Raji (cell line): Measurements from ENCODE around the gene BRAT1.
A peak's percentile ranks its signal among the peaks of the same experiment; 100 is the strongest.

Experiments
- POLR2A ChIP-seq: IDR thresholded peaks from 2 replicates; pipeline ENCODE4 v1.6.1; 2011; ENCODE audit warnings: low read depth, low read length, control low read depth; ENCODE audit not compliant: insufficient read depth

Gene BRAT1

DNA sequence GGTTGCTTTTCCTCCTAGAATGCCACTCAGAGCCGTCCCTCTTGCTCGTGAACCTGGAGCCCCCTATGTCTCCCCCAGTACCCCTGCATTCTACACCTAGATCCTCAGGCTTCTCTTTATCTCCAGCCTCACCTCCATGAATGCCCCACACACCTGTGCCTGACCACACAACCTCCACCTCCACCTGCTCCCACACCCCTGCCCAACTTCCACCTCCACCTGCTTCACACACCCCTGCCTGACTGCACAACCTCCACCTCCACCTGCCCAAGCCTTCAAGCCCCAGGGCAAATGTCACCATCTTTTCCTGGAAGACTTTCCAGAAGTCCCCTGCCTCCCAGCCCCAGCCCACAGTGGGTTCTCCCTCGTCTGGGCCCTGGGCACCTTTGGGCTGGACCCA is 42.6 kb downstream of the BRAT1 start:
- TF ChIP-seq POLR2A: no peak; the same call in 1 of the 2 replicates

DNA sequence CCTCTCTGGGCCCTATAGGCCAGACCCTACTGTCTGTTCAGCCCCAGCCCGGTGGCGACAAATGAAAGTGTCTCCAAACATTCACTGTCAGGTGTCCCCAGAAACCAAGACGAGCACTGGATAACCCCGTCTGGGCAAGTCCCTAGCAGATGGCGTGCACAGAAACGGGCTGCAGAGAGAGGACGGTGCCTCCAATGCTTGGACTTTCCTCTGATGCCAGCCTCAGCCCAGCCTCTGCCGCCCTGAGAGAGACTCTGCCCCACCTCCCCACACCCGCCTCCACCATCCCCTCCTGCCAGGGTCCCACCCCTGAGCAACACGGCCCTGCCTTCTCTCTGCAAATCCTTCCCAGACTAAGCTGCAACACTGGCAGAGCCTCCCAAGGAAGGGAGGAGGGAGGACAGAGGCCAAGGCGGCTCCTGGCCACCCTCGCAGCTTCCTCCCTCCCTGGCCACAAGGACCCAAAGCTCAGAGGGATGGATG is 43.1 kb downstream of the BRAT1 start:
- TF ChIP-seq POLR2A: no peak; the same call in 1 of the 2 replicates

DNA sequence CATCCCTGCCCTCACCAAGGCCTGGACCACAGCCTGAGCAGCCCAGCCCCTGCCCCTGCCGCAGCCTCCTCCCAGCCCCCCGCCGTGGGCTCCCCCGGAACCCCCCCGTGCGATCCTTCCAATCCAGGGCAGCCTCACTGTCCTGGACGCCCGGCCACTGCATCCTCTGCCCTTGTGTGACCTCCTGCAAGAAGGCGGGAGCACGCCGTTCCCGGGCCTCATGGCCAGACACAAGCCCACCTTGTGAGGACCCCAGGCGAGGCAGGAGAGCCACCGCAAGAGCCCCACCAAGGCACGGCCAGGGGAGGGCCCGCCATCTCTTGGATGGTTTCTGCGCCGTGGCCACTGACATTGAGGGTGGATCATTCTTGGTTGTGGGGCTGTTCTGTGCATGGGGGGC is 43.6 kb downstream of the BRAT1 start:
- no peak for TF ChIP-seq POLR2A

DNA sequence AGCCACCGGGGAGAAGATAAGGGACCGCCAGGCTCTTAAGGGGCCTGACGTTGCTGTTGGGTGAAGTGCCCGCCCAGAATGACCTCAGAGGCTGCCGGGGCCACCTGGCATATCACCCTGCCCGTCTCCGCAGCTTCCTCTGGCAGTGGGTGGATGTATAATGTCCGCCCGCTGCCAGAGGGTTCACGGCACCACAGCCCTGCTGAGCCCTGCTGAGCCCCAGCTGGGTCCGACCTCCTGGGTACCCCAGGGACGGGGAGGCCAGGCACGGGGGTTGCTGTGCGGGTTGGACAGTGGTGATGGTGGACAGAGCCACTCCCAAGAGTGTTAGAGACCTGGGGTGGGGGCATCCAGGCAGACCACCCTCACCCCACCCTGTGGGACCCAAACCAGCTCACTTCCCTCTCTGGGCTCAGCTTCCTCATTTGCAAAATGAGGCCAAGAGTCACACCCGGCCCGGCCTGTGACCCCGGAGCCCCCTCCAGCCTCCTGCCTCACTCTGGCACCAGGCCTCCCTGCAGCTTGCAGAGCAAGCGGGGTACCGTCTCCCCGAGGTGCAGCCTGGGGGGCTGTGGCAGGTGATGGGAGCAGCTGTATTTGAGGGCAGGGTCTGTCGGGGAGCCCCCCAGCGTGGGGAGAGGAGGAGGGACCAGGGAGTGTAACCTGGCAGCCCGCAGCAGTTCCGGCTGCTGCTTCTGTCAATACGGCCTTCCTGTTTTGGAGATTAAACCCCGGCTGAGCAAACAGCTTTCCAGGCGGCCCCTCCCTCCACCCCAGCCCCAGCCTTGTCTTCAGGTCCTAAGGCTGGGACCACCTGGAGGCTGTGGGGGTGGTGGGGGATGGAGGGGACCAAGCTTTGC is 44.2 kb downstream of the BRAT1 start:
- peak; percentile 73 for TF ChIP-seq POLR2A

DNA sequence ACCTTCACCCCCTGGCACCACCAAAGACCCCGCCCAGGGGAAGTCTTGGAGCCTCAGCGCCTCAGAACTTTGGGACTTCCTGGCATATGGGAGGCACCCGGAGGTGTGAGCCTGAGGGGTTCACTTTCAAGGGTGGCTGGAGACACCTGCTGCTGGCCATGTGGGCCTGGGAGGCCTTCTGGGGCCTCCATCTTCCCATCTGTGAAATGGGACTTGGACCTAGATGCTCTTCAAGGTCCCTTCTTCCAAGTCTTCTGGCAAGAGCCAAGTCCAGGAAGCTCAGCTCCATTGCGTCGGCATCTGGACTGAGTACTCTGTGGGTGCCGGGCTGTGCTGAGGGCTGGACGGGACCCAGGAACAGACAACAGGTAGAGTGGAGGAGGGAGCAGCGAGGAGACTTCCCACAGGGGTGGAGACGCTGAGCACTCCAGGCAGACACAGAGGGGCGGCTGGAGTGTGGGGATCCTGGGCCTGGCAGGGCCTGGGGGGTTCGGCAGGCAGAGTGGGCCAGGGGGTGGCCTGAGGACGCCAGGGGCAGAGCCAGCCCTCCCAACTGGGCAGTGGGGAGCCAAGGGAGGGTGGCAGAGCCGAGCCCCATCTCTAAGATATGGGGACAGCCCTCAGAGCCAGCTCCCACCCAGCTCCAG is 45.1 kb downstream of the BRAT1 start:
- no peak for TF ChIP-seq POLR2A

DNA sequence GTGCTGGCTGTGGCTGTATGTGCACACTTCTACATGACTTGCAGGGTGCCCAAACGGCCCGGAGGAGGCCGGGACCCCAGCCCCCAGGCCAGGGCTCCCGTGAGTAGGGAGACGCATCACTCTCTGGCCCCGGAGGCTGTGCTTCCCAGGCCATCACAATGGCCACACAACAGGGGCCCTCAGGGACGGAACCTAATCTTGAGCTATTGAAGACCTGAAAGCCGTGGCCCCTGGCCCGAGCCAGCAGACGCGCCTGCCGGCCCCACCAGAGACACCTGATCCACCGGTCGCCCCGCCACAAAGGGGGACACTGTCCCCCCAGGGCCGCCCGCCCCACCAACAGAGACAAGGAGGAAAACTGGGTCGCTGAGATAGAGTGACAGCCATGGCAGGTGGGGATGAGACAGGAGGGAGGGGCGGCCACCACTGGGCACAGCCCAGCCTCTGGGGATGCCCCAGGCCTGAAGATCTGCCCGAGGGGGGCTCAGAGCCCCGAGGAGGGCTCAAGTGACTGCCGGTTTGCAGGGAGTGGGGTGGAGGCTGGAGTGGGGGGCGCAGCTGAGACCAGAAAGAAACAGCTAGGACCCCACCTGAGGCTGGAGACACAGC is 45.9 kb downstream of the BRAT1 start:
- no peak for TF ChIP-seq POLR2A

DNA sequence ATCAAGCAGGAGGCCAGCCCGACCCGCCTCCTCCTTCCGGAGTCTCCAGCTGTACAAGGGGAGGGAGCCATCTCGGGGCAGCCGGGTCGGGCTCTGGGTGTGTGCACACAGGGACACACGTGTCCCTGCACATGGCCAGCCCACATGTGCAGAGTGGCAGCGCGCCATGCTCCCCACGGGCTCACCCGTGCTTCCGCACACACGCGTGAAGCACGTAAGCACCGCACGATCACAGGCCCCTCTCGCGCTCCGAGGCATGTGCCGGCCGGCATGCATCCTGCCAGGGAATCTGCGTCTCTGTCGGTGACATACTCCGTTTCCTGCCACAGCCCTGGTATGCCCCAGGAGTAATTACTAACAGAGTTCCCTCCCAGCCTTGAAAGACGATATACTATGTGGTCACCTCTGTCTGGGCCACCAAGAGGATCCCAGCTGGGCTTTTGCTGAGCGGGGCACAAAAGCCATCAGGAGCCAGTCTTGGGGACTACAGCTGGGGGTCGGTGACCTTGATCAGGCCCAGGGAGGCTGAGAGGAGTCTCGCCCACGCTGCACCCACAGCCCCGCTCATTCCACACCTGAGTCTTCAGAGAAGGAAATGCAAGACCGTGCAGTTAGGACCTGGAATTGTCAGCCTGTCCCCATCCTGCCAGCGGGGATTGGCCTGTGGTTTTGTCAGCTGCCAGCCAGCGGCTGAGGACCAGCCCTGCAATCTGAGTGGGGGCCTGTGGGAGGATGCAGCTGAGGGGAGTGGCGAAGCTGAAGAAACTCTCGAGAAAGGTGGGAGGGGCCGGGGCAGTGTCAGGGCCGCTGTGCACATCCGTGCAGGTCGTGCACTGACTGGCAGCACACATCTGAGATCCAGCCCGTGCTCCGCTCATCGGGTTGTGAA is 46.8 kb downstream of the BRAT1 start:
- TF ChIP-seq POLR2A: no peak

DNA sequence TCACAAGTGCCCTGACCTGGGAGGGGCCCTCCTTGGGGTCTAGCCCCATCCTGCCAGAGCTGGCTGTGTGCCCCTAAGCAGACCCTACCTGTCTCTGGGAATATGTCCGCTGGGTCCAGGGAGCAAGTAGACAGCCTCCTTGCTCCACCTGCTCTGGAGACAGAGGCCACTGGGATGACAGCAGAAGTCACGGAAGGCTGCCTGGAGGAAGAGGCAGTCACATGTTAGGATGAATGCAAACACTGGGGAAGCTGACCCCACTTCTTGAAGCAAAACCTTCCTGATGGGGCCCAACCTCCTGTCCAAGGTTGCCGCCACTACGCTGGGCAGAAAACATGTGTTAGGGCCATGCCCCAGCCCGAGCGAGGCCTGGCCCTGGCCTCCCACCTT is 47.4 kb downstream of the BRAT1 start:
- no peak for TF ChIP-seq POLR2A

DNA sequence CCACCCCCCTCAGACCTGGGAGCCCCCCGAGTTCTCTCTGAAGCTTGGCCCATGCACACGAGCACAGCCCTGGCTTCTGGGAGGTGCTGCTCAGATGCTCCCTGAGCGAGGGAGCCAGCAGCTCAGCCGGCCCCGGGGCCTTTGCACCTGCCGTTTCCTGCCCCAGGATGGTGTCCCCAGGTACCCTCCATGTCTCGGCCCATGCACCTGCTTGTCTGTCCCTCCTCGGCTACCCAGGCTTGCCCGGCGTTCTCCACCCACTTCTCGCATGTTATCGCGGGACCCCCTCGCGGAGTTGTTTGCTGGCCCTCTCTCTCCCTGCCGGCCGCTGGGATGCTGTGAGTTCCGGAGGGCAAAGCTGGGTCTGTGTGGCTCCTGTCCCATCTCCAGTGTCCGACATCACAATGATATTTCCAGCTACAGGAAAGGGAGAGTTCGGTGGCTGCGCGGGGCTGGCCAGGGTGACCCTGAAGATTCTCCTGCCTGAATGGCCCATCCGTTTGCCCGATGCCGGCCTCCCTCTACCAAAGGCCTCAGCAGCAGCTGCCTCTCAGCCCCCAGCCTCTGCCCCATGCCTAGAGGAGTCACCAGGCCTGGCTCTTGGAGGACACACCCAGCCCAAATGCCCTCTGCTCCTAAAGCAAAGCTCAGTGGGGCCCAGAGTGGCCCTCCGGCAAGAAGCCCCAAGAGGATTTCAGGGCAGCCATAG is 48.0 kb downstream of the BRAT1 start:
- TF ChIP-seq POLR2A: no peak

DNA sequence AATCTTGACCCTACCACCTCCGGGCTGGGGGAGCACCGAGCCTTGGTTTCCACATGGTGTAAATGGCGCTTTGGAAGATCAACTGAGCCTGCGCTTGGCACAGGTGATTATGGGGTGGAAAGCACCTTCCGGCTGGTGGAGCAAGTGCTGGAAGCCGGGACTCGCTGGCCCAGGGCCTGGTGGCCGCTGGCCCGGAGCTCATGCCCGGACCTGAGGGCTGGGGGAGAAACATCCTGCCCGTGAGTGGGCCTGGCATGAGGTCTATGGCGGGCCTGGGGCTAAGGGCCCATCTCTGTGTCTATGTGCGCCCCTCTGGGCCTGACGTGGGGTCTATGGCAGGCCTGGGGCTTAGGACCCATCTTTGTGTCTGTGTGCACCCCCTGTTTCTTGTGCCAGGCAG is 49.9 kb downstream of the BRAT1 start:
- TF ChIP-seq POLR2A: no peak

DNA sequence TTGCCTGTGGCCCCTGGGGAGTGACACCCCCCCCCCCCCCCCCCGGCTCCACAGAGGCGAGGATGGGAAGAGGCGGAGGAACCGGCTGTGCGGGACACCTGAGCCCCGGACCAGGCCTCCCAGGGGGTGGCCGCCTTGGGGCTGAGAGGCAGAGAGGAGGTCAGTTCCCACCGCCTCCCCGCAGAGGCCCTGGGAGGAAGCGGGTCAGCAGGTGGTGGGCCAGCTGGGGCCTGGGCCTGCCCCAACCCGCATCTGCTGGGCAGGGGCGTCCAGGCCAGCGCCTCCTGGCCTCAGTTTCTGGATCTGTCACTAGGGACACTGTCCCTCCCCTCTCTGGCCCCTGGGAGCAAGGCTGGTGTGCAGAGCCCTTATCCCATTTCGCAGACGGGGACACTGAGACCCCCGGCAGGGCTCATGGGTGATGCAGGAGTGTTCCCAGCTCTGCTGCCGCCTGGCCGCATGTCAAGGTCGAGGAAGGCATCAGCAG is 50.4 kb downstream of the BRAT1 start:
- TF ChIP-seq POLR2A: no peak

DNA sequence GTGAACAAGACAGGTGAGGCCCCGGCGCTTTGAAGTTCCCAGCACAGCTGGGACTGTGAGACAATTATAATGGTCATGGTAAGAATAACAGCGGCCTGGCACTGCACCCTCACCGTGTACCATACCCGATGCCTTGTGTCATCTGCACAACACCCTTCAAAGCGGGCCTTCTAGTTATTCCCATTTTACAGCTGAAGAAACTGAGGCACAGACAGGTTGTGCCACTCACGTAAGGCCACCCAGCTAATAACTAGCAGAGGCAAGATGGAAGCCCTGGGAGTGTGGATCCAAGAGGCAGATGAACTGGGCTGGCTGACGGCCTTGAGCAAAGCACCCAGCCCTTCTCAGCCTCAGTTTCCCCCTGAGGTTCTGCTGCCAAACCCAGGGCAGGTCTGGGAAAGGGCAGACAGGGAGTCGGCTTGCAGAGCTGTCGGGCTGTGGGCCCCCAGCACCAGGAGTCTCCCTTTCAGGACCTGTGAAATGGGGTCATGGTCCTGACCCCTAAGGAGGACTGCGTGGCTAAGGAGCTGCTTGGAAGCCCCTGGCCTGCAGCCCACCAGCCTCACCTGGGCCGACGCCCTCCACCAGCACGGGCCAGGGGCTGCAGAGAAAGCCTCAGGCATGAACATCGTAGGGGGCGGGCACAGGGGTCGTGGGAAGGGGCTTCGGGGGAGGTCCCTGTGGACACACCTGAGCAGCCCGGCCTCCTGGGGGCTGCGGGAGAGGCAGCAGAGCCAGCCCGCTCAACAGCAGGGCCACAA is 51.0 kb downstream of the BRAT1 start:
- TF ChIP-seq POLR2A: no peak
